ENCODE measurements around the gene HYAL2.

DNA sequence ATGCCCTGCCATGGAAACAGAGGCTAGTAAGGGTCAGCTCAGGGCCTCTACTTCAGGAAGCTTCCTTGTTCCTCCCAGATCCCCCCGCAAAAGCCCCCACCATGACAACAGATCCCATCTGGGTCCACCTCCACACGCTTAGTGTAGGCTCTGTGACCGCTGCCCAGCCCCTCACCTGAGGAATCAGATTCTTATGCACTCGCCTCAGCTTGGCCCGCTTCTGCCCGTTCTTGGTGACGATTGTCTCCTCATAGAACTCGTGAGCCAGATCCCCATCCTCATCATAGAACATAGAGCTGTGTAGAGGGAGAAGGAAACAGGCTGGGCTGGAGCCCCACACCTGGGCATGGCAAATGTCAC is 3.6 kb upstream of the HYAL2 start:
- no peak for TF ChIP-seq HOXB6 (CRISPR knock-in tag; IDR thresholded peaks at IDR 0.05; ENCODE audit: borderline replicate concordance)
- TF ChIP-seq MEF2D (tag; conservative IDR thresholded peaks at IDR 0.05; ENCODE audit: low read depth) = no peak
- TF ChIP-seq EGR1 (conservative IDR thresholded peaks at IDR 0.05) = no peak
- TF ChIP-seq, protein P1, sequence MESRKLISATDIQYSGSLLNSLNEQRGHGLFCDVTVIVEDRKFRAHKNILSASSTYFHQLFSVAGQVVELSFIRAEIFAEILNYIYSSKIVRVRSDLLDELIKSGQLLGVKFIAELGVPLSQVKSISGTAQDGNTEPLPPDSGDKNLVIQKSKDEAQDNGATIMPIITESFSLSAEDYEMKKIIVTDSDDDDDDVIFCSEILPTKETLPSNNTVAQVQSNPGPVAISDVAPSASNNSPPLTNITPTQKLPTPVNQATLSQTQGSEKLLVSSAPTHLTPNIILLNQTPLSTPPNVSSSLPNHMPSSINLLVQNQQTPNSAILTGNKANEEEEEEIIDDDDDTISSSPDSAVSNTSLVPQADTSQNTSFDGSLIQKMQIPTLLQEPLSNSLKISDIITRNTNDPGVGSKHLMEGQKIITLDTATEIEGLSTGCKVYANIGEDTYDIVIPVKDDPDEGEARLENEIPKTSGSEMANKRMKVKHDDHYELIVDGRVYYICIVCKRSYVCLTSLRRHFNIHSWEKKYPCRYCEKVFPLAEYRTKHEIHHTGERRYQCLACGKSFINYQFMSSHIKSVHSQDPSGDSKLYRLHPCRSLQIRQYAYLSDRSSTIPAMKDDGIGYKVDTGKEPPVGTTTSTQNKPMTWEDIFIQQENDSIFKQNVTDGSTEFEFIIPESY (CRISPR knock-in tag; IDR thresholded peaks at IDR 0.05) = no peak
- TF ChIP-seq CTCF (IDR thresholded peaks at IDR 0.05 in 2 of 3, conservative IDR thresholded peaks at IDR 0.05 in 1 of 3; ENCODE audit: insufficient read depth in 2 of 3, low read depth in 1 of 3, low read length in 3 of 3) = no peak
- TF ChIP-seq ATF7 (IDR thresholded peaks at IDR 0.05) = no peak
- TF ChIP-seq, protein P2, sequence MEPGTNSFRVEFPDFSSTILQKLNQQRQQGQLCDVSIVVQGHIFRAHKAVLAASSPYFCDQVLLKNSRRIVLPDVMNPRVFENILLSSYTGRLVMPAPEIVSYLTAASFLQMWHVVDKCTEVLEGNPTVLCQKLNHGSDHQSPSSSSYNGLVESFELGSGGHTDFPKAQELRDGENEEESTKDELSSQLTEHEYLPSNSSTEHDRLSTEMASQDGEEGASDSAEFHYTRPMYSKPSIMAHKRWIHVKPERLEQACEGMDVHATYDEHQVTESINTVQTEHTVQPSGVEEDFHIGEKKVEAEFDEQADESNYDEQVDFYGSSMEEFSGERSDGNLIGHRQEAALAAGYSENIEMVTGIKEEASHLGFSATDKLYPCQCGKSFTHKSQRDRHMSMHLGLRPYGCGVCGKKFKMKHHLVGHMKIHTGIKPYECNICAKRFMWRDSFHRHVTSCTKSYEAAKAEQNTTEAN (CRISPR knock-in tag; IDR thresholded peaks at IDR 0.05) = no peak
